HG02763 (cell line): ENCODE data around the gene RGPD8.
"Not testable (repeated sequence)": the region's sequence is repeated elsewhere in the genome, so short reads cannot be mapped to it uniquely, and the experiment has no call there.

ENCODE experiments used
- ATAC-seq: cut with Tn5 transposase; IDR thresholded peaks from one replicate; pipeline ENCODE4 v1.9.1; 2021; ENCODE audit warnings: mild to moderate bottlenecking, moderate library complexity; ENCODE audit not compliant: unreplicated experiment

The RGPD8 gene

DNA sequence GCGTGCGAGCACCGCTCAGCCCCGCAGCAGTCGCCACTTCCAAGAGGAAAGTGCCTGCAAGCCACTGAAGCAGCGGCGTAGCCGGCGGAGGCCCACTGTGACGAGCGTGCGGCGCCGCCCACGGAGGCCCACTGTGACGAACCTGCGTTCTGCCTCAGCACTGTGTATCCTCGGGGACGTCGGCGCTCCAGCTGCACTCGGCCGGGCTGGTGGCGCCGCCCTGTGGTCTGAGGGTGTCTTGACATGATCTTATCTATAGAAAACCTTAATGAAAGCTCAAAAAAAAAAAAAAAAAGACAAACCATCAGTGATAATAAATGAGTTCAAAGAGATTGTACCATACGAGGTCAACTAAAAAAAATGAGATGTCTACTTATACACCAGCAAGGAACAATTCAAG, at the start of gene RGPD8:
Gene RGPD8, minus strand, starts transcription at position 166 of the 400 bp plus-strand sequence. CDS start 192 bp downstream, outside the sequence.
- peak; percentile 98 for ATAC-seq

DNA sequence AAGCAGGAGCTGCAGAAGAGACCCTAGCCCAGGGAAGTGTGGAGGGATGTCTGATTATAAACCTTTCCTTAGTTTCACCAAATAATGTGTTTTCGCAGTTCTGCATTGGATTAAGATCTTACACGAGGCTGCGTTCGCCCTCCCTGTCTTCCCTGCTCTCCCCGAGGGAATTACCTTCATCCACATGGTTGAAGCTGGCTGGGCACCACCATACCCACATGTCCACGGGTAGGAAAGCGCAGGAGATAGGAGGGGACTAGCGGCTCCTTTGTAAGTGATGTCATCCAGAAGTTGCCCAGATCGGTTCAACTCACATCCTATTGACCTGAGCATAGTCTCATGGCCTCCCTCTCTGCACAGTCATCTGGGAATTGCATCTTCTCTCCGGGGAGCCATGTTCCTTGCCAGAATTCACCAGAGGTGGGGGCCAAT, 49.6 kb upstream of the RGPD8 start:
- no peak for ATAC-seq

- peak; percentile 18 for ATAC-seq
Observed at GRCh38 chr2:112482309-112483041, 49.0 kb upstream of the RGPD8 start.

- peak; percentile 78 for ATAC-seq
Observed at GRCh38 chr2:112481528-112482233, 48.2 kb upstream of the RGPD8 start, which contains the start of gene TTL. TTL (plus strand) TSS chr2:112482156; CDS start chr2:112482345, 189 bp downstream.

DNA sequence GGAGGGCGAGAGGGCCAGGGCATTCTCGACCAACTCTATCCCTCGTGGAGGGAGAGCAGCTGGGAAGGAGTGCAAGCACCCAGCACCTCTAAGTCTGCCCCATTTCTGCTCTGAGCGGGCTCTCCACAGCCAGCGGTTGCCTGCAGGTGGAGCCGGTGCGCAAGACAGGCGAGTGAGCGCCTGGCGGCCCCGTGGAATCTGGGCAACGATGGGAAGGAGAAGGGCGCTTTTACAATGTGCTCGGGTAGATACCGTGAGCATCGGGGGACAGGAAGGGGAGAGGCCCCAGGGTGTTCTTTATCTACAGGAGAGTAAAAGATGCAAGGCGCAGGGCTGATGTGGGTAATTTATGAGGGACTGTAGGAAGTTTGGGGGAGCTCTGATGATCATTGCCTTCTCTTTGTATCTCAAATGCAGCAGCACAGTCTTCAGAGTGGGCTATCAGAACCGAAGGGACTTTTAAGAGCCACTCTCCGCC, 47.6 kb upstream of the RGPD8 start:
- ATAC-seq: peak; percentile 60

- no peak for ATAC-seq
Observed at GRCh38 chr2:112480530-112481049, 47.1 kb upstream of the RGPD8 start.

- no peak for ATAC-seq
Observed at GRCh38 chr2:112476434-112476833, 43.0 kb upstream of the RGPD8 start.

- ATAC-seq: no peak
Observed at GRCh38 chr2:112474844-112475486, 41.5 kb upstream of the RGPD8 start.

DNA sequence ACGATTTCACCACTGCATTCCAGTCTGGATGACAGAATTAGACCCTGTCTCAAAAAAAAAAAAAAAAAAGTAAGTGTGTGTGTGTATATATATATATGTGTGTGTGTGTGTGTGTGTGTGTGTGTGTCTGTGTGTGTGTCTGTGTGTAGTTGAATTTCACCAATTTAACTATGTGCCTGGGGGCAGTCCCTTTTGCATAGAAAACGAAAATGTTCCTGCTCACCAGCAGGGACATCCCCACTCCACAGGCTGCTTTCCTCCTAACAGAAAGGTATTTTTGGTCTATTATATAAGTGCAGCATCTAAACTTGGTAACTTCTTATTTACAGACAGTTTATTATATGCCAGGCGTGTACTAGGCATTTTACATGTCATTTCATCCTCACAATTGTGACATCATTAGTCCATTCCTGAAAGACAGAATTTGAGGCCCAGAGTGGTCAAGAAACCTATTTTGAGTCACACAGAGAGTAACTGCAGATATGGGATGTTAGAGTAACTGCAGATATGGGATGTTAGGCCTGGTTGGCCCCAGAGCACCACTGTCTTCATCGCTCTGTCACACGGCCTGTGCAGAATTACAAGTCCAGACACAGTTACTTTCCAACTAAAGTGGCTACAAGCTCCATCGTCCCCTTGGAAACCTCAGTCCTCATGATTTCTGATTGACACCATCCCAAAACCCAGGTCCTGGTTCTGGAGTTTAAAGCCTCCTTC, 39.3 kb upstream of the RGPD8 start:
- no peak for ATAC-seq

GRCh38 chr2:112465382-112465781, 31.9 kb upstream of the RGPD8 start:
- no peak for ATAC-seq

GRCh38 chr2:112463256-112463655, 29.8 kb upstream of the RGPD8 start:
- ATAC-seq: no peak

DNA sequence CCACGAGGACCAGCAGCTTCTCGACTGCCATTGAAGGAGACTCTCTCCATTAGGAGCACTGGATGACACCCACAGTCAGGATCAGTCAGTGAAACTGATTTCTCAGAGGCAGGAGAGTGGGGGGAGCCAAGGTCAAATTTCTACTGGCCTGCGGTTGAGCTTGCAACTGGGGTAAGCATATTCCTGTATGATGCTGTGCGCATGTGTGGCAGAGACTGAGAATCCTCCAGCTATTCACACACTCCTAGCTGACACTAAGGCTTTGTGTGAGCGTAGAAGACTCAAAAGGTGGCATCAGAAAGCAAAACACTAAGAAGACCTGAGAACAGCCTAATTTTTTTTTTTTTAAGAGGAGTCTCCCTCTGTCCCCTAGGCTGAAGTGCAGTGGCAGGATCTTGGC, 28.7 kb upstream of the RGPD8 start:
- no peak for ATAC-seq

DNA sequence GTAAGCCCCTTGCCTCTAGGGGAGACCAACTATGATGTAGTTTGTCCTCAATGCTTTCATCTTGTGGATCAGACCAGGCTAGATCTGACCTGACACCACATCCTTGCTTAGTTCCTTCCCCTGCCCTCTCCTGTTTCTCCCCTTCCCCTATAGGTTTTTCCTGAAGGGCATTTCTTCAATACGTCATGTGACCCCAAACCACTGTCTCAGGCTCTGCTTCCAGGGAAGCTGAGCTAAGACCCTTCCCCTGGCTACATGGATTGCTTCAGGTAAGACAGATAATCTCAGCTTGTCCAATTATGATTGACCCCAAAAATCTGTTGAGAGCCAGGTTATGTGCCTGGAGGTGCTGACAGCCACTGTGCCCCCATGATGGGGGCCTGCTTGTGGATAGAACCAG, 25.9 kb upstream of the RGPD8 start:
- no peak for ATAC-seq

DNA sequence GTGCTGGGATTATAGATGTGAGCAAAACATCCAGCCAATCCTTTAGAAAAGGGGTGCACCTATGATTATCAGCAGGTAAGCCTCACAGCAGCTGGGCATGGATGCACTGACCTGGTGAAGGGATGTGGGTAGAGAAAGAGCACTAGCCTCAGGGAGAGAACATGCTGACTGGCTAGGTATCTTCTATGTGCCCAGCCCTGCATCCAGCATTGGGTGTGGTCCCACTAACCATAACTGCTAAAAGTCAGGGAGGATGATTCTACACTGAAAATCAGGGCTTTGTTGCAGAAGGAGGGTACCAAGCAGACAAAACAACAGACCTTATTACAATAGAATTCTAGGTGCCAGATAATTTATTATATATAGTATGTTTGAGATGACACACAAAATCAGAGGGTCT, 21.1 kb upstream of the RGPD8 start:
- ATAC-seq: no peak

GRCh38 chr2:112451317-112451716, 17.9 kb upstream of the RGPD8 start:
- ATAC-seq: no peak

DNA sequence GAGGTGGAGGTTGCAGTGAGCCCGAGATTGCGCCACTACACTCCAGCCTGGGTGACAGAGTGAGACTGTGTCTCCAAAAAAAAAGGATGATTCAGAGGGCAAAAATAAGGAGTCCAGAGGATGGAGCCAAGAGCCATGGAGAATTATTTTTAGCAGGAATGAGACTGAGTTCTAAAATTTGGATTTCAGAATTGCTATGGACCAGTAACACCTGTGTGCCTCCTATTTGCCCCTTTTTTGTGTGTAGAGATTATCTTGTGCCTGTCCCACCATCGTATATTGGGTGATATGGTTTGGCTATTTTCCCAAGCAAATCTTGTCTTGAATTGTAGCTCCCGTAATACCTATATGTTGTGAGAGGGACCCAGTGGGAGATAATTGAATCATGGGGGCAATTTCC, 16.4 kb upstream of the RGPD8 start:
- no peak for ATAC-seq

- not testable (repeated sequence) for ATAC-seq
Observed at GRCh38 chr2:112444256-112444655, 10.8 kb upstream of the RGPD8 start.

GRCh38 chr2:112438603-112439261, 5.3 kb upstream of the RGPD8 start:
- ATAC-seq: not testable (repeated sequence)

- ATAC-seq: not testable (repeated sequence)
Observed at GRCh38 chr2:112437405-112437831, 4.0 kb upstream of the RGPD8 start.

DNA sequence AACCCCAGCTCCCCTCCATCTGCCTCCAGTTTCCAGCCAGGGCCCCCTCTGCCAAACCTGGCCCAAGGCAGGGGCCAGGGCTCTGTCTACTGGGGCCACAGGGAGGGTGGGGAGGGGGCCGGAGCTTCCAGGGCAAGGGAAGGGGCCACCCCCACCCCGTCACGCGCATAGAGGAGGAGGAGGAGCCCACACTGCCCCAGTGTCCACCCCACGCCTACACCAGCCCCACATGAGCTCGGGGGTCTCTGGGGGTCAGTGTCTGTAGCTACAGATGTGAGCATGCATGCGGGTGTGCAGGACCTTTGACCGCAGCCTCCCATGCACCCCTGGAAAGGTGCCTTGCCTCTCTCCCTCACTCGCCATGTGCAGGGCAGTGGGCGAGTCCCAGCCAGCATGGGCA, 3.5 kb upstream of the RGPD8 start:
- not testable (repeated sequence) for ATAC-seq
